Omental fat pad (tissue), 4 donors: ENCODE measurements around the gene AOPEP. TPM values are rescaled to one million over a fixed set of nuclear protein-coding genes. Genes with fewer than 3 reads are reported as not detected.
A peak's percentile ranks its signal among the peaks of the same experiment; 100 is the strongest.

Experiments
- ATAC-seq: fragments of 150-250 bp; one replicate; pipeline ENCODE4 v1.9.1; 2016; ENCODE audit warnings: mild to moderate bottlenecking, moderate library complexity; ENCODE audit not compliant: low FRiP score
- DNase-seq: peaks from one replicate; pipeline ENCODE4 v3.0.0-alpha.2; 2019; ENCODE audit warnings: low spot score
- small RNA-seq: library from RNA; depleted of rRNA; stranded (forward); fragments of <200 nt; gene quantifications from one replicate; pipeline ENCODE3, GENCODE V24; 2016
- total RNA-seq, 4 donors: library from RNA; depleted of rRNA; stranded (reverse); fragments of >200 nt; gene quantifications; one replicate each; pipeline ENCODE4 v1.1.0, GENCODE V29; 2016
- TF ChIP-seq, protein P1 (sequence below), 3 donors: fragments of 450-650 bp; IDR thresholded peaks; one replicate each; pipeline ENCODE4 v1.5.1; 2016 to 2017; ENCODE audit warnings: antibody characterized with exemption in 3 of 3, mild to moderate bottlenecking in 3 of 3, moderate library complexity in 2 of 3

AOPEP gene
- total RNA-seq, 4 donors from 2014 or later, result 45.9 to 102 (median 55.1) TPM

DNA sequence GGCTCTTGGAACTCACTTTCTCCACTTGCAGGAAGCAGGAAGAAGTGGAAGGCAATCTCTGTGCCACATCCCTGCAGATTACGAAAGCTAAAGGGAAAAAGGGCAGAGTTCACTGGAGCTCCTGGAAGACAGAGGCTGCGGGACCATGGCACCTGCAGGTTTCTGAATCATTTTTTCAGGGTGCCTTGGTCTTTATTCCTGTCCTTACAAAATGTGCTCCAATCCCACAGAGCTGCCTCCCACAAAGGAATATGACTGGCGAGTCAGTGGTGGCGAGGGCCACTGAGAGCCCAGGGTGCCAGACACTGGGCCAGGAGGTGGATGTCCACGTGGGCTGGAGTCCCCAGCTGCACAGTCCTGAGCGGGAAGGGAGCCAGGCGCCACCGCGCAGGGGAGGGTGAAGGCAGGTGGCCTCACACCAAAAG, 408.0 kb downstream of the AOPEP start:
- ATAC-seq (no peak), DNase-seq (no peak)
- TF ChIP-seq, protein P1, sequence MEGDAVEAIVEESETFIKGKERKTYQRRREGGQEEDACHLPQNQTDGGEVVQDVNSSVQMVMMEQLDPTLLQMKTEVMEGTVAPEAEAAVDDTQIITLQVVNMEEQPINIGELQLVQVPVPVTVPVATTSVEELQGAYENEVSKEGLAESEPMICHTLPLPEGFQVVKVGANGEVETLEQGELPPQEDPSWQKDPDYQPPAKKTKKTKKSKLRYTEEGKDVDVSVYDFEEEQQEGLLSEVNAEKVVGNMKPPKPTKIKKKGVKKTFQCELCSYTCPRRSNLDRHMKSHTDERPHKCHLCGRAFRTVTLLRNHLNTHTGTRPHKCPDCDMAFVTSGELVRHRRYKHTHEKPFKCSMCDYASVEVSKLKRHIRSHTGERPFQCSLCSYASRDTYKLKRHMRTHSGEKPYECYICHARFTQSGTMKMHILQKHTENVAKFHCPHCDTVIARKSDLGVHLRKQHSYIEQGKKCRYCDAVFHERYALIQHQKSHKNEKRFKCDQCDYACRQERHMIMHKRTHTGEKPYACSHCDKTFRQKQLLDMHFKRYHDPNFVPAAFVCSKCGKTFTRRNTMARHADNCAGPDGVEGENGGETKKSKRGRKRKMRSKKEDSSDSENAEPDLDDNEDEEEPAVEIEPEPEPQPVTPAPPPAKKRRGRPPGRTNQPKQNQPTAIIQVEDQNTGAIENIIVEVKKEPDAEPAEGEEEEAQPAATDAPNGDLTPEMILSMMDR (IDR thresholded peaks at IDR 0.05), result no peak

DNA sequence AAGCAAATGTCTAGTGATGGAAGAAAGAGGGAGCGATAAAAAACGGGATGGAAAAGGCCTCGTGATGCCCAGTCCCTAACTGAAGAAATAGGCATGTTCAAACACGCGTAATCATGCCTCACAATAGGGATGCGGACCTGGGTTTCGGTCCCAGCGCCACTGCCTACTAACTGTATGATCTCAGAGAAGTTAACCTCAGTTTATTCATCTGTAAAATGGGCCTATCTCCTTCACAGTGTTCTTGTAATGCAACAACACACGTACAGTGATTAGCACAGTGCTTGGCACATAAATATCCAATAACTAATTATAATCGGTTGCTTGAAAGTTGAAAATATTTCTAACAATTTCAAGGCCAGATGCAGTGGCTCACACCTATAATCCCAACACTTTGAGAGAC, 409.3 kb downstream of the AOPEP start:
- ATAC-seq (no peak), DNase-seq (no peak)
- TF ChIP-seq, protein P1 (IDR thresholded peaks at IDR 0.05), result no peak

Small RNA genes within 50 kb of the gene (small RNA-seq; reads per million reads assigned to genes)
- not detected for gene MIR2278
- gene MIR23B, result 473 reads per million, percentile 98 among the genes with 10 or more reads in this experiment
- gene MIR27B, result 2,021 reads per million, percentile 99 among the genes with 10 or more reads in this experiment
- not detected for gene MIR3074
- gene MIR6081, result not detected

Other genes with a start within 250 kb of the AOPEP start
- not detected for gene PCAT7, start 171.6 kb upstream of the AOPEP start, total RNA-seq
- gene FBP2, start 132.9 kb upstream of the AOPEP start, total RNA-seq, result not detected
- gene FBP1, start 87.2 kb upstream of the AOPEP start, total RNA-seq, result 10 to 100 TPM in 2 of 4 donors, 1 to 10 TPM in 2; 6.9 to 98.5 (median 10.3) TPM